Measurements from ENCODE around the gene DGKG. TPM values are rescaled to one million over a fixed set of nuclear protein-coding genes. Genes with fewer than 3 reads are reported as not detected.

DGKG gene
- total and polyA plus RNA-seq, 10 of the 15 experiments (the other 5 are each of a cell fraction or from before 2014, with no cell fraction given) = 0.39 to 6.2 (median 4.7) TPM

DNA sequence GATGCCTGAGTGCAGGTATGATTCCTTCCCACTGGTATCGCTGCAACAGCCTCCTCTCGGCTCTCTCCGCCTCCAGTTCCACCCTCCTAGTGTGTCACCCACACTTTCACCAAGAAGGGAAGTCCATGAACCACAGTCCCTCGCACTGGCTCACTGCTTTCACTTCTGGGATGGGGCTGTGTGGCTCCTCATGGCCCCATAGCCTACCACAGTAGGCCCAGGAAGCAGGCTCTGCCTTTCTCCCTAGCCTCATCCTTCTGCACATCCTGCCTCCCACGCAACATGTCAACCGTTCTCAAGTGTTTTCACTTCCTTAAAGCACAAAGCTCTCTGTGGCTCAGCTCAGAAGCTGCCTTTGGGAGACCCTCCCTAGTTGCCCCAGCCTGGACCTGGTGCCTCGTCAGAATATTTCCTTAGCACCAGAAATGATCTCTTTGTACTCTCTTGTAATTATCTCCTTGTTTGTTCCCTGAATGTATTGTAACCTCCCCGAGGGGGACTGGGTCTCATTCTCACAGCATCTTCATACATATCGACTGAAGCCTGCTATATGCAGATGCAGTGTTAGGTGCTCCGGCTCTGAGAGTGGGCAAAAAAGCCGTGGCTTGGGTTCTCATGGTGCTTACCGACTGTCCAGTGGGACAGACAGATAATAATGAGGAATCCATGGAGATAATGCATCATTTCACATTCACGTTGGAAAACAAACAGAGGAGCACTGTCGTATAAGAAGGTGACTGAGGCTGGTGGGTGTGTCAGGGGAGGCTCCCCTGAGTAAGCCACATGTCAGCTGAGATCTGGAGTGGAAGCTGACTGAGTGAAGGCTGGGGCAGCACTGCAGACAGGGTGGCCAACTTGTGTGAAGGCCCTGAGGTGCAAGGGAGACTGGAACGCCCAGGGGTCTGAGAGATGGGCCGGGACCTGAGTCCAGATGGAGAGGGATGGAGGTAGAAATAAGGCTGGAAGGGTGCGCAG, 107.1 kb downstream of the DGKG start (continued):
- TF ChIP-seq CBFB (IDR thresholded peaks at IDR 0.05; ENCODE audit: low read depth) = no peak
- peak; percentile 56; the same call in 1 of the 2 replicates for TF ChIP-seq CREM (IDR thresholded peaks at IDR 0.05; ENCODE audit: low read depth)
- no peak for TF ChIP-seq HDAC2 (IDR thresholded peaks at IDR 0.05)
- peak; percentile 48 for TF ChIP-seq HDGF (IDR thresholded peaks at IDR 0.05)
- peak; percentile 80 for TF ChIP-seq IRF4 (IDR thresholded peaks at IDR 0.05; ENCODE audit: low read depth, low read length)
- TF ChIP-seq PRDM15 (CRISPR knock-in tag; IDR thresholded peaks at IDR 0.05) = no peak
- no peak for TF ChIP-seq REST (IDR thresholded peaks at IDR 0.05; ENCODE audit: low read depth, low read length)
- TF ChIP-seq RELB (IDR thresholded peaks at IDR 0.05; ENCODE audit: low read depth) = peak; percentile 94
- 0 out of 2 replicates have a peak, but pooled peaks have one; percentile 23 for TF ChIP-seq POLR2AphosphoS5 (IDR thresholded peaks at IDR 0.05; ENCODE audit: low read length)
- TF ChIP-seq, protein P1, sequence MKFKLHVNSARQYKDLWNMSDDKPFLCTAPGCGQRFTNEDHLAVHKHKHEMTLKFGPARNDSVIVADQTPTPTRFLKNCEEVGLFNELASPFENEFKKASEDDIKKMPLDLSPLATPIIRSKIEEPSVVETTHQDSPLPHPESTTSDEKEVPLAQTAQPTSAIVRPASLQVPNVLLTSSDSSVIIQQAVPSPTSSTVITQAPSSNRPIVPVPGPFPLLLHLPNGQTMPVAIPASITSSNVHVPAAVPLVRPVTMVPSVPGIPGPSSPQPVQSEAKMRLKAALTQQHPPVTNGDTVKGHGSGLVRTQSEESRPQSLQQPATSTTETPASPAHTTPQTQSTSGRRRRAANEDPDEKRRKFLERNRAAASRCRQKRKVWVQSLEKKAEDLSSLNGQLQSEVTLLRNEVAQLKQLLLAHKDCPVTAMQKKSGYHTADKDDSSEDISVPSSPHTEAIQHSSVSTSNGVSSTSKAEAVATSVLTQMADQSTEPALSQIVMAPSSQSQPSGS (IDR thresholded peaks at IDR 0.05; ENCODE audit: low read length) = peak; percentile 64; the same call in 1 of the 2 replicates
- TF ChIP-seq, protein P2, sequence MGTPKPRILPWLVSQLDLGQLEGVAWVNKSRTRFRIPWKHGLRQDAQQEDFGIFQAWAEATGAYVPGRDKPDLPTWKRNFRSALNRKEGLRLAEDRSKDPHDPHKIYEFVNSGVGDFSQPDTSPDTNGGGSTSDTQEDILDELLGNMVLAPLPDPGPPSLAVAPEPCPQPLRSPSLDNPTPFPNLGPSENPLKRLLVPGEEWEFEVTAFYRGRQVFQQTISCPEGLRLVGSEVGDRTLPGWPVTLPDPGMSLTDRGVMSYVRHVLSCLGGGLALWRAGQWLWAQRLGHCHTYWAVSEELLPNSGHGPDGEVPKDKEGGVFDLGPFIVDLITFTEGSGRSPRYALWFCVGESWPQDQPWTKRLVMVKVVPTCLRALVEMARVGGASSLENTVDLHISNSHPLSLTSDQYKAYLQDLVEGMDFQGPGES (IDR thresholded peaks at IDR 0.05) = no peak
- peak; percentile 69; the same call in 1 of the 2 replicates for TF ChIP-seq YY1 (IDR thresholded peaks at IDR 0.05; ENCODE audit: low read depth, low read length)
- peak; percentile 85 for TF ChIP-seq RUNX3 (IDR thresholded peaks at IDR 0.05; ENCODE audit: low read length)
- 0 out of 2 replicates have a peak, but pooled peaks have one; percentile 20 for TF ChIP-seq TBL1XR1 (IDR thresholded peaks at IDR 0.05; ENCODE audit: low read depth, low read length)
- TF ChIP-seq, protein P3, sequence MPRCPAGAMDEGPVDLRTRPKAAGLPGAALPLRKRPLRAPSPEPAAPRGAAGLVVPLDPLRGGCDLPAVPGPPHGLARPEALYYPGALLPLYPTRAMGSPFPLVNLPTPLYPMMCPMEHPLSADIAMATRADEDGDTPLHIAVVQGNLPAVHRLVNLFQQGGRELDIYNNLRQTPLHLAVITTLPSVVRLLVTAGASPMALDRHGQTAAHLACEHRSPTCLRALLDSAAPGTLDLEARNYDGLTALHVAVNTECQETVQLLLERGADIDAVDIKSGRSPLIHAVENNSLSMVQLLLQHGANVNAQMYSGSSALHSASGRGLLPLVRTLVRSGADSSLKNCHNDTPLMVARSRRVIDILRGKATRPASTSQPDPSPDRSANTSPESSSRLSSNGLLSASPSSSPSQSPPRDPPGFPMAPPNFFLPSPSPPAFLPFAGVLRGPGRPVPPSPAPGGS (IDR thresholded peaks at IDR 0.05; ENCODE audit: borderline replicate concordance, insufficient read depth, low read depth, low read length, poor library complexity, severe bottlenecking) = peak; percentile 19
- TF ChIP-seq BCL11A (IDR thresholded peaks at IDR 0.05; ENCODE audit: low read depth, low read length) = peak; percentile 76
